Motor neuron (in vitro differentiated cells): ENCODE results near the gene MYO1E. TPM values are rescaled to one million over a fixed set of nuclear protein-coding genes. Genes with fewer than 3 reads are reported as not detected.

Experiments
- ATAC-seq, 8 experiments: fragments of 200-7000 bp; cut with Tn5 transposase; replicated peaks in 6 of 8; 2 replicates each; pipeline ENCODE4 v1.8.0; 2021; ENCODE audit warnings: mild to moderate bottlenecking in 8 of 8, moderate library complexity in 8 of 8
- H3K27ac ChIP-seq, 2 donors: fragments of 250-450 bp; sonication (Bioruptor Pico); 2 replicates each; pipeline ENCODE4 v1.9.0; 2021; ENCODE audit warnings: antibody characterized with exemption in 2 of 2, mild to moderate bottlenecking in 2 of 2, moderate library complexity in 1 of 2
- H3K4me1 ChIP-seq, 2 donors: fragments of 250-450 bp; sonication (Bioruptor Pico); replicated peaks in 1 of 2; 2 replicates each; pipeline ENCODE4 v1.6.1; 2021; ENCODE audit warnings: antibody characterized with exemption in 2 of 2, mild to moderate bottlenecking in 2 of 2, moderate library complexity in 1 of 2
- H3K4me3 ChIP-seq, 5 donors: fragments of 250-450 bp; sonication (Bioruptor Pico); 2 replicates each; pipeline ENCODE4 v1.9.0; 2021; ENCODE audit warnings: antibody characterized with exemption in 5 of 5, mild to moderate bottlenecking in 5 of 5, moderate library complexity in 4 of 5
- WGBS, 10 experiments: fragments of 450-650 bp; shearing (Covaris generic); methylation state at CpG; one replicate each; pipeline ENCODE4 v1.0.0; 2022; 5-methylcytosine and 5-hydroxymethylcytosine counted together
- in situ Hi-C, 9 experiments: fragments of 400-800 bp; cut with MboI; loops; one replicate each; pipeline ENCODE4 v1.15.0; 2021; ENCODE audit warnings: low sequenced_read_pairs in 9 of 9, low pct_unique_long_range_greater_than_20kb in 2 of 9; ENCODE audit not compliant: unreplicated experiment in 9 of 9
- total RNA-seq, 8 experiments: library from RNA; unstranded; fragments of 300-600 nt; gene quantifications; 2 replicates each; pipeline versions ENCODE4 v1.2.3 to v1.2.4, GENCODE V29; 2022

MYO1E gene
- total RNA-seq, 8 experiments from 2014 or later: 4.0 to 71.1 (median 6.9) TPM

- in situ Hi-C loops: no loop called here
- no peak for ATAC-seq
- no peak overlapping the region for H3K4me3 ChIP-seq
- no peaks in the 10 kb centered on the region for H3K4me1 ChIP-seq
- WGBS, 10 experiments: 43 to 100% (median 86%) methylated on average over 1 to 2 of the region's 2 CpGs; no CpG with 5 or more reads in 3 of the 10 experiments
- no peak overlapping the region for H3K27ac ChIP-seq
Measured at GRCh38 chr15:59115047-59115446, 257.6 kb downstream of the MYO1E start.

- Histone ChIP-seq H3K4me3 (no peak overlapping the region), H3K27ac (no peak overlapping the region), H3K4me1 (no peaks in the 10 kb centered on the region)
- WGBS, 10 experiments: 78 to 100% (median 89%) methylated on average over 1 to 4 of the region's 4 CpGs
- no peak for ATAC-seq
- in situ Hi-C loops: no loop called here
Measured at GRCh38 chr15:59111251-59111650, 261.4 kb downstream of the MYO1E start.

GRCh38 chr15:59105854-59106253 lies 266.8 kb downstream of the MYO1E start:
- Histone ChIP-seq H3K4me3 (peak overlapping the region; percentile 44 to 79 (median 57)), H3K27ac (no peak overlapping the region), H3K4me1 (peaks cover 0 to 3% of the 10 kb centered on the region in 2 donors)
- ATAC-seq: no peak
- in situ Hi-C loops: no loop called here
- WGBS, 10 experiments: 0 to 60% (median 17%) methylated on average over 1 to 2 of the region's 2 CpGs; no CpG with 5 or more reads in 1 of the 10 experiments

GRCh38 chr15:59104912-59105732 lies 267.5 kb downstream of the MYO1E start, which contains the start of gene CCNB2:
Gene CCNB2 (plus strand): TSS chr15:59105146. CDS start chr15:59105269, 123 bp downstream.
- peak; percentile 99 to 100 (median 100) for ATAC-seq
- peaks cover 0 to 3% of the 10 kb centered on the region in 2 donors for H3K4me1 ChIP-seq
- WGBS, 10 experiments: 0 to 8% (median 0%) methylated on average over 2 to 12 of the region's 57 CpGs
- in situ Hi-C loops: no loop called here
- peak within 1 kb of the TSS; percentile 44 to 79 (median 57) for H3K4me3 ChIP-seq
- peak within 1 kb of the TSS; percentile 39 to 75 for H3K27ac ChIP-seq

GRCh38 chr15:59104602-59104911 lies 268.1 kb downstream of the MYO1E start:
- H3K4me1 ChIP-seq: peaks cover 0 to 3% of the 10 kb centered on the region in 2 donors
- peak overlapping the region; percentile 39 to 56 for H3K27ac ChIP-seq
- 0 to 9% (median 2%) methylated on average over 3 to 8 of the region's 9 CpGs for WGBS, 10 experiments
- peak; percentile 9 to 61 (median 46) for ATAC-seq
- H3K4me3 ChIP-seq: peak overlapping the region; percentile 44 to 79 (median 57)
- in situ Hi-C loops: no loop called here

GRCh38 chr15:59099162-59099685 lies 273.4 kb downstream of the MYO1E start:
- no peaks in the 10 kb centered on the region for H3K4me1 ChIP-seq
- no peak overlapping the region for H3K4me3 ChIP-seq
- in situ Hi-C loops: no loop called here
- 70 to 100% (median 100%) methylated on average over 1 to 2 of the region's 2 CpGs; no CpG with 5 or more reads in 3 of the 10 experiments for WGBS, 10 experiments
- no peak for ATAC-seq
- H3K27ac ChIP-seq: no peak overlapping the region

GRCh38 chr15:59096429-59096828 lies 276.2 kb downstream of the MYO1E start:
- Histone ChIP-seq H3K4me1 (no peaks in the 10 kb centered on the region), H3K4me3 (no peak overlapping the region), H3K27ac (no peak overlapping the region)
- in situ Hi-C loops: no loop called here
- ATAC-seq: no peak
- 69 to 100% (median 92%) methylated on average over 1 to 3 of the region's 3 CpGs for WGBS, 10 experiments

- in situ Hi-C loops: no loop called here
- H3K4me3 ChIP-seq: no peak overlapping the region
- no peak for ATAC-seq
- H3K4me1 ChIP-seq: no peaks in the 10 kb centered on the region
- WGBS, 10 experiments: 83 to 100% (median 100%) methylated on average over 1 of the region's 1 CpG
- H3K27ac ChIP-seq: no peak overlapping the region
Measured at GRCh38 chr15:59094077-59094476, 278.6 kb downstream of the MYO1E start.

- in situ Hi-C loops: no loop called here
- Histone ChIP-seq H3K4me1 (no peaks in the 10 kb centered on the region), H3K4me3 (no peak overlapping the region), H3K27ac (no peak overlapping the region)
- ATAC-seq: no peak
- WGBS, 10 experiments: 80 to 100% (median 96%) methylated on average over 1 to 2 of the region's 2 CpGs; no CpG with 5 or more reads in 3 of the 10 experiments
Measured at GRCh38 chr15:59087731-59088130, 284.9 kb downstream of the MYO1E start.

Other genes starting within 250 kb of the MYO1E start
- gene LDHAL6B, start 166.0 kb downstream of the MYO1E start, total RNA-seq: 1 to 10 TPM in 1 of 8 experiments, under 1 TPM in 5, not detected in 2; 0.05 to 2.4 (median 0.47) TPM
- gene FAM81A, start 65.3 kb upstream of the MYO1E start, total RNA-seq: 1 to 10 TPM in 7 of 8 experiments, under 1 TPM in 1; 0.31 to 5.6 (median 3.5) TPM
- gene GCNT3, start 238.9 kb upstream of the MYO1E start, total RNA-seq: 10 to 100 TPM in 1 of 8 experiments, 1 to 10 TPM in 2, under 1 TPM in 5; 0.08 to 67.3 (median 0.93) TPM